Umbilical cord (tissue), 2 donors: ENCODE results near the gene OR51T1. TPM values are rescaled to one million over a fixed set of nuclear protein-coding genes. Genes with fewer than 3 reads are reported as not detected.

Experiments used
- DNase-seq: peaks from one replicate; pipeline ENCODE4 v3.0.0-alpha.2; 2015; ENCODE audit warnings: low spot score
- total RNA-seq: library from RNA; depleted of rRNA; stranded (reverse); fragments of >200 nt; gene quantifications from one replicate; pipeline ENCODE4 v1.2.3, GENCODE V29; 2014; ENCODE audit warnings: low replicate concordance; ENCODE audit not compliant: insufficient read depth

OR51T1 gene
- total RNA-seq, 1 donor from 2014 or later: 2.2 TPM

DNA sequence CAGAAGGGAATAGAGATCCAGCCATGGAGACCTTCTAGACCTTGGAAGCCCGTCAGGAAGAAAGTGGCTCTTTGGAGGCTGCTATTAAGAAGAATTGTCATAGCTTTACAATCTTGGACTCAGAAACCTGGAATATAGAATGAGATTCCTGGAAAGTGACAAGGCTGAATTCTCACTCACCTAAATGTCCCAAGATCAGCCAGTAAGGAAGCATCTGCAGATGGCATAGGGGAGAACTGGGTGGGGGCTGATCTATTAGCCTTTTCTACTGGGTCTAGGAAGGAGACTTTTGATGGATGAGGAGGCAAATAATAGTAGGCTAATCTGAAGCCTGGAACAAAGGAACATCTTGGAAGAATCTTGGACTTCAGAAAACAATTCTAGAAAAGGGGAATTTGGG, 42.5 kb downstream of the OR51T1 start, which contains the start of gene OR51G1:
Gene OR51G1, minus strand, starts transcription at position 101 of the 400 bp plus-strand sequence. Its CDS starts 0 bp downstream, at position 101.
- DNase-seq: no peak

GRCh38 chr11:4926608-4927007, 44.9 kb downstream of the OR51T1 start:
- peak; percentile 68 for DNase-seq

Other genes starting within 250 kb of the OR51T1 start
- 3.1 TPM for gene OR51D1, start 244.4 kb upstream of the OR51T1 start, total RNA-seq
- gene OR51E1, start 237.9 kb upstream of the OR51T1 start, total RNA-seq: 2.4 TPM
- gene OR51E2, start 184.0 kb upstream of the OR51T1 start, total RNA-seq: 6.0 TPM
- gene MMP26, start 177.1 kb upstream of the OR51T1 start, total RNA-seq: not detected
- gene OR51F1, start 112.0 kb upstream of the OR51T1 start, total RNA-seq: not detected
- not detected for gene OR52R1, start 77.5 kb upstream of the OR51T1 start, total RNA-seq
- gene OR51F2, start 60.6 kb upstream of the OR51T1 start, total RNA-seq: 1.7 TPM
- 2.9 TPM for gene OR51S1, start 32.7 kb upstream of the OR51T1 start, total RNA-seq
- 3.4 TPM for gene OR51A7, start 21.9 kb downstream of the OR51T1 start, total RNA-seq
- 3.4 TPM for gene OR51G2, start 37.5 kb downstream of the OR51T1 start, total RNA-seq
- gene OR51G1, start 42.4 kb downstream of the OR51T1 start, total RNA-seq: not detected
- 9.9 TPM for gene OR51A4, start 65.7 kb downstream of the OR51T1 start, total RNA-seq
- gene OR51A2, start 73.8 kb downstream of the OR51T1 start, total RNA-seq: 0.96 TPM
- 5.5 TPM for gene OR51L1, start 113.0 kb downstream of the OR51T1 start, total RNA-seq
- 1.2 TPM for gene OR52J3, start 164.6 kb downstream of the OR51T1 start, total RNA-seq
- 0.96 TPM for gene OR52E2, start 177.7 kb downstream of the OR51T1 start, total RNA-seq
- not detected for gene OR52E1, start 187.7 kb downstream of the OR51T1 start, total RNA-seq